GM21723 (cell line): ENCODE data around the gene PRKN.

Experiments used
- ATAC-seq: cut with Tn5 transposase; IDR thresholded peaks from one replicate; pipeline ENCODE4 v1.9.1; 2021; ENCODE audit warnings: mild to moderate bottlenecking, moderate library complexity; ENCODE audit not compliant: unreplicated experiment

The PRKN gene

DNA sequence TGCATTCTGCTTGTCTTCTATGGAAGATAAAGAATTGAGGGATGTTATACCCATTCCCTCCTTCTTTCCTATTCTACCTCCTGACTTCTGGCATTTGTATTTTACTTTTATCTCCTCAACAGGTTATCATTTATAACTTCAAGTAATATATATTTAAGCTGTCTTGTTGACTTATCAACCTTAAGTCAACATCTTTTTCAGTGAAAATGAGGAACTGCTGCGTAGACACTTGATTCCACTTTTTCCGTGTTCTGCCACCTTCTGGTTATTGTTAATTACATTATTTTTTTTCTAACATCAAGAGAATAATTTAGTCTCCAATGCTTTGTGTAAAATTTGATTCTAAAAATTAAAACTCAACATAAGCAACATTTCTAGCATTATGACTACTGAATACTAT is 107.5 kb downstream of the PRKN start:
- no peak for ATAC-seq

DNA sequence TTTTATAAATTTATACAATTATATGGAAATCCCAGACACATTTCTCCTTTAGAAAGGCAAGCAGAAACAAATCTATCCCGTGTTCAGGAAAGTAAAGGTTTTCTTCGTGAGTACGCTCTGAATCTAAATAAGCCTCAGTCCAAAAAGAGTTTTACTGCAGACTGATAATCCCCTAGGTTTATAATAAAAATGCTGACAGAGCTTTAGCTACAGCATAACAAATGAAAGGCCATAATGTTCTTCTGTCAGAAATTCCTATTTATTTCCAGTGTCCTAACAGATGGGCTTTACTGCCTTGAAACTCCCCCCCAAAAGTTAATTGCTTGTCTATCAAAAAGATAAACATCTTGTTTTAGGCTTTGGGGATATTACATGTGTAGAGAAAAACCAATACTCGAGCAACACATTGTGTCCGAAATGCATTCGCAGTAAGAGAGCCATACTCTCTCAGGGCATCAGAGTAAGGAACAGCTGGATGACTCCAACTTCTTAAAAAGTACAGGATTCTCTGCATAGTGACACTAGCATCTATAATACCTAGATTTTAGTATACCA is 109.0 kb downstream of the PRKN start:
- ATAC-seq, result no peak

DNA sequence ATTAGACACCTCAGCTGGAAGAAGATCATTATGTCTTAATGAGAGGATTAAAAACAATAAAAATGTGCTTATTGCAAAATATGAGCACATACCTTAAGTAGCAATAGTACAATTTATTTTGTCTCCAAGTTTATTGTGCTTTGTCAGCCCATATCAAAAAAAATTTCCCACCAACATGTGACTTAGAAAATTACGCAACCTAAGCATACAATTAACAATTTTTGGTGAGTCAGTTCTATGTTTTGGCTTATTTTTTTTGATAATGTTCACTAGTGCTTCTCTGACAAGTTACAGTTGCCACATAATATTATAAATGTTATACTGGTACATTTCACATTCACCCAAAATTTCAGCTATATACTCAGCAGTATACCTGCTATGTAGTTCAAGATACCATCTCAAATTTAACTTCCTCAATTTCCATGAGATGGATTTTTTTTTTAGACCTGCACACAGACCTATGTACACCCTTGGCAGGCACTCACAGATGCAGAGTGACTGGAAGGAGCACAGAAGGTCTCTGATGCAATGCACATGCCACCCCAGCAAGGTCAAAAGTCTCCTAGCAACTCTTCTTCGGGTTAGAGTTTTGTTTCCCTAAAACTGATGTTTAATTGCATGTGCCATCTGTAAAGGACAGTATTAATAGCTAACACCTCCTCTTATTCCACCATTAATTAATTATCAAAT is 112.4 kb downstream of the PRKN start:
- no peak for ATAC-seq

DNA sequence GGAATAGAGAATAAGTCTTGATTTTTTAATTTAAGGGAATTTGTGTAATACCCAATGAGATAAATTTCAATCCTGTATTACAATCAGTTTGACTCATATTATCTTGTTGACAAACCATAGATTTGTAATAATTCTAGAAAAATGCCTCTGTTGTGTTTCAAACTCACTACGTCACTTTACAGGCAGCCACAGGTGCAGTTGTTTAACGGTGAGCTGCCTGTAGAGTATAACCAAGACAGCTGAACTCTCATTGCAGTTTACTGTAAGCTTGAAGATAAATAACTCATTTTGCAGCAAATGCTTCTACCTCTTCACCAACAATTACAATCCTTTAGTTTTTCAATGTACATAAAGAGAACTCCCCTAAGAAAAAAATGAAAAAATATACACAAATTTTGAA is 114.3 kb downstream of the PRKN start:
- ATAC-seq, result no peak

- no peak for ATAC-seq
Observed at GRCh38 chr6:162612613-162613012, 115.0 kb downstream of the PRKN start.

DNA sequence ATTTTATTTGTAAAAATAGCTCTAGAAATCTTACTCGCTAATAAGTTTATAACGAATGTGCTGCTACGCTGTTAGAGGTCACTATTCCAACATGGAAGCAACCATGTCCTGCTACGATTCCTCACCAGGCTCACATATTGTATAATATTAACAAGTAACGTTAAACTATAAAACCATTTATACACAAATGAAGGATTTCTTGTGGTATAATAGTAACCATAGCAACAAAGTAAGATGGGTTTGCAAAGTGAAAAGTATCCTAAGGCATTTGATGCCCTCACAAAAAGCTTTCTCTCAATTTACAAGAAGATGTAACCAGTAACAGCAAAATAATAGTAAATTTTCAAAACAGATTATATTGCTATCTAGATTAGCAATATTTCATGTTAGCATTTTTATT is 117.2 kb downstream of the PRKN start:
- ATAC-seq, result no peak

- ATAC-seq, result no peak
Observed at GRCh38 chr6:162605881-162606280, 121.7 kb downstream of the PRKN start.

DNA sequence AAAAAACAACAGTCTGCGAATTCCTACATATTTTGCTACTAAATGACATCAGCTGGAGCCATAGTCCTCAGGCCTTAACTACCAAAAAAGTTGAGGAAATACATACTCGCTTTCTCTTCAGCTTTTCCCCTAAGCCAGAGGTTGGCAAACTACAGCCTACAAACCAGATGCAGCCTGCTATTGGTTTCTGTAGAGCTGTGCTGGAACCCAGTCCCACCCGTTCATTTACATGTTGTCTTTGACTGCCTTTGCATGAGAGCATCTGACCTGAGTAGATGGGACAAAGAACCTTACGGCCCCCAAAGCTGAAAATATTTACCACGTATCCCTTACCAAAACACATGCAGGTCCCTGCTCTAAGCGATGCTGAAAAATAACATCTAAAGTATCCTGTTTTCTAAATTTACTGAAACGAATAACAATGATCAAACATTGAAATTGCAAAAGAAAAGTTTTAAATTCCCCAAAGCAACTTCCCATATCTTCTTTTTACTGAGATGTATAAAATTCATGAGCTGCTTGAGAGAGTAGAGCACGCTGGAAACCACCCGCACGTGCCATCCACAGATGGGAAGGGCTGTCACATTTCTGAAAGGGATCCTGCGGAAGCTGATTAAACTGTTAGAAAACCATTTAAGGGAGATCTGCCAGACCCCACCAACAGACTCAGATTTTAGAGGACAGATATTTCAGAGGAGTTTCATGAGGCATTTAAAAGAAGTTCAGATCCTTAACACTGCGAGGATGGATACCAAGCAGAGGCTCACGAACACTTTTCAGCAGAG is 124.1 kb downstream of the PRKN start:
- no peak for ATAC-seq

GRCh38 chr6:162602759-162603158 is 124.8 kb downstream of the PRKN start:
- no peak for ATAC-seq

DNA sequence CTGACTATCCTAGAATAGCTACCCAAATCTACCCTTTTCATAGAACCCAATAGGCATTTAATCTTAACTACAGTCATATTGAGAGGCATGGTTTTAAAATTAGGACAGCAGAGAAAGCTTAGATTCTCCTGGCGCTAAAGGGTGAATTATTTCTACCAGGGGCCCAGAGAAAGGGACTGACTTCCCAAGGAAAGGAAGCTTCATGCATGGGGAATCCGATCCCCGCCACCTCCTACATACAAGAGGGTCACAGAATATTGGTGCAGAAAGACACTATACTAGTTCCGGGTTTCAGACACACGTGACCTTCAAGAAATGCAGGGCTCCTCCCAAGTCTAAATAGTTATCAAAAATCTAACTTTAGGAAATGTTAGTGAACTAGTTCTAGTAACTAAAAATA is 130.9 kb downstream of the PRKN start:
- ATAC-seq, result no peak

DNA sequence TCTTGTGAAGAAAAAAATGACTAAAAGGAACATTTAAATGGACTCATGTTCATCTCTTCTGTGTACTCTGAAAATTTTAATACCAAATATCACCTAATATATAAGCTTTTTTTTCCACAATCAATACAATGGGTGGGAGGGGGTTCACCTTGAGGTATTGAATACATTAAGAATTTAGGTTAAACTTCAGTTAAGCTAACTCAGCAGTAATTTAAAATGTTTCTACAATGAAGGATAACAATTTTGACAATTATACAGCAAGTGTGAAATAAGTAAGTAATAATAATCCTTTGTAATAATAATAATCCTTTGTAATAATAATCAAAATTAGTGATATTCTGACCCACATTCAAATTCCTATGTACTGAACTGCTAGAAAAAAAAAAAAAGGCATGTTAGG is 136.0 kb downstream of the PRKN start:
- no peak for ATAC-seq

GRCh38 chr6:162581988-162582780 is 145.4 kb downstream of the PRKN start:
- no peak for ATAC-seq

- no peak for ATAC-seq
Observed at GRCh38 chr6:162580619-162581018, 146.9 kb downstream of the PRKN start.

GRCh38 chr6:162576016-162576415 is 151.6 kb downstream of the PRKN start:
- ATAC-seq, result no peak

- ATAC-seq, result no peak
Observed at GRCh38 chr6:162572240-162572639, 155.3 kb downstream of the PRKN start.

- no peak for ATAC-seq
Observed at GRCh38 chr6:162568266-162568665, 159.3 kb downstream of the PRKN start.

- ATAC-seq, result no peak
Observed at GRCh38 chr6:162562041-162562440, 165.5 kb downstream of the PRKN start.

DNA sequence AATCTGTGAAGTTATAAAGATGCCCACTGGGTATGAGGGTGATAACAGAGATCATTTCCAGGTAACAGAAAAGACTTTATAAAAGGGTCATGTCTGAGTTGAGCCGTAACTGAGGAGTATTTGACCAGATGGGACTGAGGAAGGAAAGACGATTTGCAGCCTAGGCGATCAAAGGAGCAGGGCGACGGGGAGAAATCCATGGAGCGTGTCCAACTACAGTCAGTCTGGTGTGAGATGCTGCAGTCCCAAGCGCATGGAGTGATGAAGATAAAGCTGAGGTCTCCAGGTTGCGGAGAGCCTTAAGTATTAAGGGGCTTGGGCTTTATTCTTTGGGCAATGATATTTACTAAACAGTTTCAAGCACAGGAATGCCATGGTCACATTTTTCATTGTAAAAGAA is 166.7 kb downstream of the PRKN start:
- ATAC-seq, result no peak

DNA sequence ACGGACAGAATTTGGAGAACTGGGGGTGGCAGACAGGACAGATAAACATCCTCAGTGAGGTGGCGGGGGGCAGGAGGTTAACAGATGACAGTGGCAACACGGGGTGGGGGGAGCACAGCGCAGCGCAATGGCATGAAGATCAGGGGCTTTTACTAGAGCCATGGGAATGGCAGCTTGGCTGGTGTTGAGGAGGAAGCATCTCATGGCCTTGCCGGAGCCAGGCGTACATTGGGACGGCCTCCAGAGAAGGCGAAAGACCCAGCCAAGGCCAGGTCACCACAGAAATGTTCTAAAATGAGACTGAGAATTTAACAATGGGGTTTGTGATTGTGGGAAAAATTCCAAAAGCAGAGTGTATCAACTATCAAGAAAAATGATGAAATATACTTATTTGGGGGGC is 173.0 kb downstream of the PRKN start:
- no peak for ATAC-seq

GRCh38 chr6:162546905-162547304 is 180.7 kb downstream of the PRKN start:
- no peak for ATAC-seq

DNA sequence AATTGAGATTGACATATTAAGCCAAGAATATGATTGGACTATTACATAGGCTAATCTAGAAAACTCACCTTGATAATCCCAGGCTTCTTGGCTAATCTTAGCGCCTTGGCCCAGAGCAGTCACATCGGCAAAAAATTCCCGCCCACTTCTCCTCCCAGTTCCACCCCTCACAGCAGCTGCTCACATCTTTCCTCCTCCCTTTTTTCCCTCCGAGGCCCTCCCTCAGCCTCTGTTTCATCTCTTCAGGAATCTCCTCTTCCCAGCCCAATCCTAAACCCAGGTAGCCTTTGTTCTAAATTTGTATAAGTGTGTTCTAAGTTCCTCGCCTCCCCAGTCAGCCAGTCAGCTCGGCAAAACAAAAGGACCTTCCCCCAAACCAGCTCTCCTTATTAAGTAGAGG is 184.3 kb downstream of the PRKN start:
- ATAC-seq, result no peak
